ENCODE data around the gene HMGA1. TPM values are rescaled to one million over a fixed set of nuclear protein-coding genes. Genes with fewer than 3 reads are reported as not detected.
"Not testable (repeated sequence)": the region's sequence is repeated elsewhere in the genome, so short reads cannot be mapped to it uniquely, and the experiment has no call there.

Gene HMGA1
- total RNA-seq, 4 donors from 2014 or later: 23.2 to 112 (median 63.2) TPM

- no peak overlapping the region for H3K4me3 ChIP-seq
- H3K27ac ChIP-seq: no peak overlapping the region
- TF ChIP-seq POLR2A (IDR thresholded peaks at IDR 0.05) (no peak), EP300 (IDR thresholded peaks at IDR 0.05; ENCODE audit: low read depth) (no peak), POLR2AphosphoS5 (IDR thresholded peaks at IDR 0.05) (no peak)
- TF ChIP-seq, protein P1, sequence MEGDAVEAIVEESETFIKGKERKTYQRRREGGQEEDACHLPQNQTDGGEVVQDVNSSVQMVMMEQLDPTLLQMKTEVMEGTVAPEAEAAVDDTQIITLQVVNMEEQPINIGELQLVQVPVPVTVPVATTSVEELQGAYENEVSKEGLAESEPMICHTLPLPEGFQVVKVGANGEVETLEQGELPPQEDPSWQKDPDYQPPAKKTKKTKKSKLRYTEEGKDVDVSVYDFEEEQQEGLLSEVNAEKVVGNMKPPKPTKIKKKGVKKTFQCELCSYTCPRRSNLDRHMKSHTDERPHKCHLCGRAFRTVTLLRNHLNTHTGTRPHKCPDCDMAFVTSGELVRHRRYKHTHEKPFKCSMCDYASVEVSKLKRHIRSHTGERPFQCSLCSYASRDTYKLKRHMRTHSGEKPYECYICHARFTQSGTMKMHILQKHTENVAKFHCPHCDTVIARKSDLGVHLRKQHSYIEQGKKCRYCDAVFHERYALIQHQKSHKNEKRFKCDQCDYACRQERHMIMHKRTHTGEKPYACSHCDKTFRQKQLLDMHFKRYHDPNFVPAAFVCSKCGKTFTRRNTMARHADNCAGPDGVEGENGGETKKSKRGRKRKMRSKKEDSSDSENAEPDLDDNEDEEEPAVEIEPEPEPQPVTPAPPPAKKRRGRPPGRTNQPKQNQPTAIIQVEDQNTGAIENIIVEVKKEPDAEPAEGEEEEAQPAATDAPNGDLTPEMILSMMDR (IDR thresholded peaks at IDR 0.05): no peak
- peaks cover 0 to 8% of the 10 kb centered on the region in 2 donors for H3K9me3 ChIP-seq
- 87 to 94% methylated on average over 5 to 6 of the region's 6 CpGs for WGBS, 2 donors (ENCODE audit: low coverage in 1 of 2)
- H3K27me3 ChIP-seq: no peaks in the 10 kb centered on the region
- no peaks in the 10 kb centered on the region for H3K36me3 ChIP-seq
- no peak for DNase-seq
- in situ Hi-C loops (cut with MboI; ENCODE audit: low pct_ligation_motif_present in 1 of 4, low pct_unique_long_range_greater_than_20kb in 1 of 4, low sequenced_read_pairs in 3 of 4): loop anchor here in 2 of 4 donors (10.0 to 25.0 kb wide), 2 partner anchors 128 to 145 kb away; partner anchors contain the start of gene NUDT3 (in 1 of the 2)
- no peaks in the 10 kb centered on the region for H3K4me1 ChIP-seq
- intact Hi-C loops (cut with DNase I; ENCODE audit: low total_unique reads): no loop called here
Observed at GRCh38 chr6:34259529-34260069, 22.9 kb downstream of the HMGA1 start.

GRCh38 chr6:34260576-34261267, 24.0 kb downstream of the HMGA1 start:
- TF ChIP-seq POLR2A (IDR thresholded peaks at IDR 0.05): no peak
- Histone ChIP-seq H3K27ac (no peak overlapping the region), H3K4me3 (no peak overlapping the region), H3K4me1 (no peaks in the 10 kb centered on the region), H3K36me3 (no peaks in the 10 kb centered on the region), H3K27me3 (no peaks in the 10 kb centered on the region), H3K9me3 (peaks cover 0 to 8% of the 10 kb centered on the region in 2 donors)
- WGBS, 2 donors (ENCODE audit: low coverage in 1 of 2): 71 to 79% methylated on average over 8 to 17 of the region's 17 CpGs
- intact Hi-C loops (cut with DNase I; ENCODE audit: low total_unique reads): no loop called here
- in situ Hi-C loops (cut with MboI; ENCODE audit: low pct_ligation_motif_present in 1 of 4, low pct_unique_long_range_greater_than_20kb in 1 of 4, low sequenced_read_pairs in 3 of 4): loop anchor here in 1 of 4 donors (25.0 kb wide), 1 partner anchor 127 kb away; the partner anchor contains the start of gene NUDT3
- no peak for DNase-seq

DNA sequence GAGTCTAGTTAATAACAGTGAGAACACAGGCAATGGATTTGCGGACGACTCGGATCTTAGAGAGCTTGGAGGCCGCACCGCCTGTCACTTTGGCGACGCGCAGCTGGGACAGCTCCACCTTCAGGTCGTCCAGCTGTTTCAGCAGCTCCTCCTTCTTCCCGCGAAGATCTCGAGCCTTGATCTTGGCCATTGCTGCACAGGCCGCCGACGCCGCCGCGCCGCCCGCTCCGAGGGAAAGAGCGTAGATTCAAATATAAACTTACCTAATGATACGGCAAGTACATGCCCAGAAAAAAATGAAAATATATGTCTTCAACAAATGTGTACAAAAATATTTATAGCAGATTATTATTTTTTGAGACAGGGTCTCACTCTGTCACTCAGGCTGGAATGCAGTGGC, 26.8 kb downstream of the HMGA1 start:
- in situ Hi-C loops (cut with MboI; ENCODE audit: low pct_ligation_motif_present in 1 of 4, low pct_unique_long_range_greater_than_20kb in 1 of 4, low sequenced_read_pairs in 3 of 4): loop anchor here in 1 of 4 donors (25.0 kb wide), 1 partner anchor 124 kb away; the partner anchor contains the start of gene NUDT3
- H3K4me1 ChIP-seq: not testable (repeated sequence)

GRCh38 chr6:34267746-34268145, 31.1 kb downstream of the HMGA1 start:
- intact Hi-C loops (cut with DNase I; ENCODE audit: low total_unique reads) (no loop called here), in situ Hi-C loops (cut with MboI; ENCODE audit: low pct_ligation_motif_present in 1 of 4, low pct_unique_long_range_greater_than_20kb in 1 of 4, low sequenced_read_pairs in 3 of 4) (loop anchor here in 1 of 4 donors (25.0 kb wide), 1 partner anchor 120 kb away; the partner anchor contains the start of gene NUDT3)
- no peaks in the 10 kb centered on the region for H3K27me3 ChIP-seq
- no peak overlapping the region for H3K27ac ChIP-seq
- H3K36me3 ChIP-seq: no peaks in the 10 kb centered on the region
- H3K9me3 ChIP-seq: peaks cover 0 to 7% of the 10 kb centered on the region in 2 donors
- no peak overlapping the region for H3K4me3 ChIP-seq
- TF ChIP-seq, protein P1 (IDR thresholded peaks at IDR 0.05): no peak
- no peak for TF ChIP-seq EP300 (IDR thresholded peaks at IDR 0.05; ENCODE audit: low read depth)
- no peak for TF ChIP-seq POLR2A (IDR thresholded peaks at IDR 0.05)
- TF ChIP-seq POLR2AphosphoS5 (IDR thresholded peaks at IDR 0.05): no peak
- no peaks in the 10 kb centered on the region for H3K4me1 ChIP-seq
- WGBS, 2 donors (ENCODE audit: low coverage in 1 of 2): 78% methylated on average over 2 of the region's 2 CpGs; no CpG with 5 or more reads in 1 of the 2 donors
- no peak for DNase-seq

More for the DNA sequence above, 26.8 kb downstream of the HMGA1 start:
- H3K4me3 ChIP-seq; intact Hi-C loops (cut with DNase I; ENCODE audit: low total_unique reads); DNase-seq; H3K27me3 ChIP-seq; H3K9me3 ChIP-seq; H3K36me3 ChIP-seq; H3K27ac ChIP-seq: not testable (repeated sequence)
- WGBS, 2 donors (ENCODE audit: low coverage in 1 of 2): 80 to 91% methylated on average over 1 to 23 of the region's 23 CpGs

GRCh38 chr6:34269132-34269531, 32.5 kb downstream of the HMGA1 start:
- DNase-seq; H3K9me3 ChIP-seq; H3K4me1 ChIP-seq; intact Hi-C loops (cut with DNase I; ENCODE audit: low total_unique reads); H3K4me3 ChIP-seq; H3K27me3 ChIP-seq; H3K27ac ChIP-seq; H3K36me3 ChIP-seq: not testable (repeated sequence)
- in situ Hi-C loops (cut with MboI; ENCODE audit: low pct_ligation_motif_present in 1 of 4, low pct_unique_long_range_greater_than_20kb in 1 of 4, low sequenced_read_pairs in 3 of 4): loop anchor here in 1 of 4 donors (25.0 kb wide), 1 partner anchor 118 kb away; the partner anchor contains the start of gene NUDT3
- WGBS, 2 donors (ENCODE audit: low coverage in 1 of 2): 91% methylated on average over 22 of the region's 25 CpGs; no CpG with 5 or more reads in 1 of the 2 donors

DNA sequence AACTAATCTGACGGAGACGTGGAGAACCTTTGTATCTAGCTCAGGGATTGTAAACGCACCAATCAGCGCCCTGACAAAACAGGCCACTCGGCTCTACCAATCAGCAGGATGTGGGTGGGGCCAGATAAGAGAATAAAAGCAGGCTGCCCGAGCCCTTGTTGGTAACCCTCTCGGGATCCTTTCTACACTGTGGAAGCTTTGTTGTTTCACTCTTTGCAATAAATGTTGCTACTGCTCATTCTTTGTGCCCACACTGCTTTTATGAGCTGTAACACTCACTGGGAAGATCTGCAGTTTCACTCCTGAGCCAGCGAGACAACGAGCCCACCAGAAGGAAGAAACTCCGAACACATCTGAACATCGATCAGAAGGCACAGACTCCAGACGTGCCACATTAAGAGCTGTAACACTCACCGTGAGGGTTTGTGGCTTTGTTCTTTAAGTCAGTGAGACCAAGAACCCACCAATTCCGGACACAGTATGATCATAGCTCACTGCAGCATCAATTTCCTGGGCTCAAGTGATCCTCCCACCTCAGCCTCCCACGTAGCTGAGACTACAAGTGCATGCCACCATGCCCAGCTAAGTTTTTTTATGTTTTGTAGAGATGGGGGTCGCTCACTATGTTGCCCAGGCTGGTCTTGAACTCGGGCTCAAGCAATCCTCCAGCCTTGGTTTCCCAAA, 33.1 kb downstream of the HMGA1 start:
- DNase-seq; H3K36me3 ChIP-seq; intact Hi-C loops (cut with DNase I; ENCODE audit: low total_unique reads); H3K27ac ChIP-seq; H3K9me3 ChIP-seq; H3K4me1 ChIP-seq; H3K4me3 ChIP-seq; H3K27me3 ChIP-seq: not testable (repeated sequence)
- WGBS, 2 donors (ENCODE audit: low coverage in 1 of 2): 79 to 100% methylated on average over 1 to 17 of the region's 17 CpGs
- in situ Hi-C loops (cut with MboI; ENCODE audit: low pct_ligation_motif_present in 1 of 4, low pct_unique_long_range_greater_than_20kb in 1 of 4, low sequenced_read_pairs in 3 of 4): loop anchor here in 1 of 4 donors (25.0 kb wide), 1 partner anchor 118 kb away; the partner anchor contains the start of gene NUDT3
